GM10248 (cell line): ENCODE data around the gene TECR.
"Not testable (repeated sequence)": the region's sequence is repeated elsewhere in the genome, so short reads cannot be mapped to it uniquely, and the experiment has no call there.

ENCODE experiments used
- CTCF ChIA-PET: fragments of 300-600 bp; sonication (Branson Sonifier 250); formaldehyde crosslinking; extraction: SDS; loops from one replicate; lab custom pipeline; 2021; ENCODE audit warnings: antibody characterized with exemption; lab: Yijun Ruan, JAX
- POLR2A ChIA-PET: fragments of 350-650 bp; sonication (Branson Sonifier 250); formaldehyde crosslinking; extraction: SDS; loops from one replicate; lab custom pipeline; 2020; ENCODE audit warnings: antibody characterized with exemption; lab: Yijun Ruan, JAX
- DNase-seq: peaks from one replicate; pipeline ENCODE4 v3.0.0; 2012; ENCODE audit errors: extremely low spot score
- CTCF ChIP-seq: IDR thresholded peaks from 2 replicates; pipeline ENCODE4 v1.5.1; 2012; ENCODE audit warnings: mild to moderate bottlenecking, low read depth; ENCODE audit errors: extremely low read depth, missing control alignments, control extremely low read depth

The TECR gene

GRCh38 chr19:14577264-14577663 is 47.9 kb downstream of the TECR start:
- POLR2A ChIA-PET: interaction anchor here (0.6 kb wide), 1 partner anchor 34 kb away, joined by 5 read pairs; no protein-coding TSS in a partner anchor
- DNase-seq: no peak
- TF ChIP-seq CTCF: no peak
- CTCF ChIA-PET: interaction anchor here (14.1 kb wide), 1 partner anchor 111 kb away, joined by 307 read pairs; the partner anchor contains the start of gene ZNF333

DNA sequence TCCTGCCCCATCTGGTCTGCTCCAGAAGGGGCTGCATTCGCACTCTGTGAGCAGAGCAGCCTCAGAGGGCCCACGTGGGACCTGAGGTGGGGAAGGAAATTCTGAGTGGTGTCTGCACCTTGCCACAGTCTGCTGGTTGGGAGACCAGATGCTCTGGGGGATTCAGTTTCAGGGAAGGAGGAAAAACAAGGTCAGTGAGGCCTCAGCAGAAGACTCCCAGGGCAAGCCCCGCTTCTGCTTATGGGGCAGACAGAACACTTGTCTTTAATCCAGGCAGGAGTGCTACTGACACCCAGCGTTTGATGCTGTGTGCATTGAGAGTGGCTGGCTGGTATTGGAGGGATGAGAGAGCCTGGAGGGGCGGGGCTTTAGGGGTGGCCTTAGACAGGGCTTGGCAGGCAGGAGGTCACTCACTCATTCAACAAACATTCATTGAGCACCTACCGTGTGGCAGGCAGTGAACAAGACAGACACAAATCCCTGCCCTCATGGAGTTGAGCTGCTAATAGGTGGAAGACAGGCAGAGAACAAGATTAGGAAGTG is 48.6 kb downstream of the TECR start:
- CTCF ChIA-PET: interaction anchor here (0.9 to 14.1 kb wide), 2 partner anchors 94 to 110 kb away, joined by 3 to 307 read pairs; partner anchors contain the start of gene ZNF333
- POLR2A ChIA-PET: no interaction called here
- peak; percentile 50 for DNase-seq
- peak; percentile 27 for TF ChIP-seq CTCF

DNA sequence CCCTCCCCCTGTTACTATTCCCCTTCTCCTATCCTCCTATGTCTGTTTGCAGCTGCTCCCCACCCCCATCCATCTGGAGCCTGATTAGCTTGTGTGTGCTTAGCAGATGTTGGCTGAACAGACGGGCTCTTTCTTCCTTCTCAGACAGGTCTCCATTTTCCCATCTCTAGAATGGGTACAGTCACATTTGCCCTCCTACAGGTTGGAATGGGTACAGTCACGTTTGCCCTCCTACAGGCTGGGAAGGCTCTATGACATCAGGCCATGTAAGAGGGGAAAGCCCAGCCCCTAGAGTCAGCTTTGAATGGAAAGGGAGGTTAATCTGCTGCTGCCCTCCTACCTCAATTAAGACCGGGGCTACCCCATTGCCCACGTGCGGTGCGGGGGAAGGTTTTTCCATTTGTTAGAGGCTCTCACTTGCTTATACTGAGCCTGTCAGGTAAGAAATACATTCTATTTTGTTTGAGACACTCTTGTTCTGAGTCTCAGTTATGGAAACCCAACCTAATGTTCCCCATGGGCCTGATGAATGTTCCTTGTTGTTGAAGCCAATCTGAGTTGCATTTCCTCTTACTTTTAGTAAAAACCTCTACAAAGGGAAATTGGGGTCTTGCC is 51.3 kb downstream of the TECR start:
- DNase-seq: peak; percentile 54
- ChIA-PET POLR2A (interaction anchor here (1.1 kb wide), 1 partner anchor 18 kb away, joined by 5 read pairs; no protein-coding TSS in a partner anchor), CTCF (interaction anchor here (1.1 to 14.1 kb wide), 6 partner anchors 9 to 205 kb away, joined by 3 to 307 read pairs (median 5); partner anchors contain the start of genes NDUFB7 and ZNF333)
- TF ChIP-seq CTCF: no peak

GRCh38 chr19:14582894-14583340 is 53.5 kb downstream of the TECR start, which contains the start of gene CLEC17A:
Gene CLEC17A, plus strand, starts transcription at chr19:14583084. Its CDS starts 77 bp downstream, at chr19:14583161.
- peak; percentile 70 for DNase-seq
- ChIA-PET POLR2A (no interaction called here), CTCF (interaction anchor here (14.1 kb wide), 1 partner anchor 105 kb away, joined by 307 read pairs; the partner anchor contains the start of gene ZNF333)
- TF ChIP-seq CTCF: no peak

DNA sequence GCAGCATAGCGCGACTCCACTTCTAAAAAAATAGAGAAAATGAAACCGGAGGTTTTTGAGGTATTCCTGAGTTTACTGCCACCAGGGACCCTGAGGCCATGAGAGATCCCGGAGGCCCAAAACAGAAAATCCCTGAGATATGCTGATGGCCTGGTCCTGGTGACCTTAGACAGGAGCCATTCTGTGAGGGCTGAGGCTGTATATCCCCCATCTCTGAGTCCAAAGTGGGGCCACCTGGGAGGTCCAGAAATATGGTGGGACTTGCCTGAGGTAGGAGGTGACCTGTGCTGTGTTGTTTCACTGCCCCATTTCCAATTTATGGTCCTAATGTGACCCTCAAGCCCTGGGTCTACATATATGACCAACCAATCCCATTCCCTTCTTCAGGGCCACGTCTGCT is 55.0 kb downstream of the TECR start:
- POLR2A ChIA-PET: interaction anchor here (0.7 kb wide), 2 partner anchors 67 to 85 kb away, joined by 3 to 4 read pairs; no protein-coding TSS in a partner anchor
- CTCF ChIA-PET, DNase-seq: not testable (repeated sequence)

- DNase-seq, CTCF ChIA-PET: not testable (repeated sequence)
- POLR2A ChIA-PET: interaction anchor here (0.6 kb wide), 1 partner anchor 18 kb away, joined by 3 read pairs; no protein-coding TSS in a partner anchor
Observed at GRCh38 chr19:14585187-14585586, 55.8 kb downstream of the TECR start.

GRCh38 chr19:14589433-14589832 is 60.0 kb downstream of the TECR start:
- POLR2A ChIA-PET, DNase-seq: not testable (repeated sequence)
- CTCF ChIA-PET: interaction anchor here (1.5 kb wide), 1 partner anchor 9 kb away, joined by 3 read pairs; no protein-coding TSS in a partner anchor

DNA sequence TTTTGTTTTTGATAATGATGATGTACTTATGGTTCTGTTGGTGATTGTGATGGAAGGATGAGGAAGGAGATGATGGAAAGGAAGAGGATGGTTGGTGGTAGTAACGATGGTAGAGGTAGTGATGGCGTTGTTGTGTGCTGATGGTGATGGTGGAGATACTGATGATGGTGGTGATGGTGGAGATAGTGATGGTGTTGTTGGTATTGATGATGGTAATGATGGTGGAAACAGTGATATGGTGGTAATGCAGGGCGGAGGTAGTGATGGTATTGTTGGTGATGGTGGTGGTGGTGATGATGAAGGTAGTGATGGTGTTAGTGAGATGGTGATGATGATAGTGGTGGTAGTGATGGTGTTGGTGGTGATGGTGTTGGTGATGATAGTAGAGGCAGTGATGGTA is 66.2 kb downstream of the TECR start:
- ChIA-PET CTCF (no interaction called here), POLR2A (no interaction called here)

More for the DNA sequence above, 66.2 kb downstream of the TECR start:
- no peak for TF ChIP-seq CTCF
- DNase-seq: no peak
